T-cell (primary cell): ENCODE data around the gene MMP20. TPM values are rescaled to one million over a fixed set of nuclear protein-coding genes. Genes with fewer than 3 reads are reported as not detected.

ENCODE experiments used
- ATAC-seq, 4 experiments: fragments of 200-7000 bp in 3 of 4; fragments of 150-1000 bp in 1 of 4; cut with Tn5 transposase; replicated peaks in 1 of 4; 1 replicate in 3 of 4; 2 replicates in 1 of 4; pipeline ENCODE4 v1.10.0; 2021; ENCODE audit warnings: moderate library complexity in 3 of 4, mild to moderate bottlenecking in 2 of 4, moderate number of reproducible peaks in 1 of 4
- CTCF ChIA-PET, 2 donors: fragments of 300-600 bp; sonication (Branson Sonifier 250); formaldehyde crosslinking; loops; one replicate each; lab custom pipeline; 2022; ENCODE audit warnings: antibody characterized with exemption in 2 of 2; lab: Charles Lee
- POLR2A ChIA-PET, 2 donors: fragments of 300-600 bp; sonication (Branson Sonifier 250); formaldehyde crosslinking; loops; one replicate each; lab custom pipeline; 2022; ENCODE audit warnings: antibody characterized with exemption in 2 of 2; lab: Charles Lee
- DNase-seq, 35 experiments: peaks; one replicate each; pipeline versions ENCODE4 v3.0.0 to v3.0.0-alpha.2; 2013 to 2023
- H3K27ac ChIP-seq: one replicate; pipeline ENCODE4 v1.5.1; 2013; ENCODE audit warnings: low read length
- H3K27me3 ChIP-seq, 2 experiments: replicated peaks in 1 of 2; 1 replicate in 1 of 2; 2 replicates in 1 of 2; pipeline versions ENCODE4 v1.6.1 to v1.7.0; 2013; ENCODE audit warnings: low read length in 1 of 2, mixed read lengths in 1 of 2; ENCODE audit not compliant: control insufficient read depth in 2 of 2, insufficient read depth in 2 of 2; ENCODE audit errors: extremely low read depth in 1 of 2
- H3K36me3 ChIP-seq, 2 donors: 1 replicate in 1 of 2; 2 replicates in 1 of 2; pipeline versions ENCODE4 v1.6.1 to v1.7.0; 2013; ENCODE audit warnings: low read length in 1 of 2; ENCODE audit not compliant: control insufficient read depth in 2 of 2, insufficient read depth in 1 of 2; ENCODE audit errors: extremely low read depth in 1 of 2
- H3K4me1 ChIP-seq, 2 experiments: 1 replicate in 1 of 2; 2 replicates in 1 of 2; pipeline versions ENCODE4 v1.6.1 to v1.7.0; 2013; ENCODE audit warnings: low read length in 2 of 2, mixed read lengths in 1 of 2; ENCODE audit not compliant: insufficient read depth in 2 of 2, control insufficient read depth in 1 of 2; ENCODE audit errors: extremely low read depth in 1 of 2
- H3K4me3 ChIP-seq, 2 donors: 1 replicate in 1 of 2; 2 replicates in 1 of 2; pipeline versions ENCODE4 v1.5.1 to v1.7.0; 2013; ENCODE audit warnings: mild to moderate bottlenecking in 2 of 2, low read length in 1 of 2, moderate library complexity in 1 of 2; ENCODE audit not compliant: control insufficient read depth in 1 of 2; ENCODE audit errors: extremely low read depth in 1 of 2
- H3K9me3 ChIP-seq: 2 replicates; pipeline ENCODE4 v1.7.0; 2013
- H3K27ac Mint-ChIP-seq, 2 donors: one replicate each; pipeline ENCODE4 v1.8.0; 2020 to 2021; ENCODE audit warnings: mild to moderate bottlenecking in 2 of 2, mixed read lengths in 2 of 2
- H3K27me3 Mint-ChIP-seq, 2 donors: one replicate each; pipeline ENCODE4 v1.8.0; 2021 to 2022; ENCODE audit warnings: mixed read lengths in 2 of 2
- H3K36me3 Mint-ChIP-seq: one replicate; pipeline ENCODE4 v1.8.0; 2021; ENCODE audit warnings: mixed read lengths
- H3K4me1 Mint-ChIP-seq, 3 donors: one replicate each; pipeline ENCODE4 v1.8.0; 2020 to 2022; ENCODE audit warnings: mixed read lengths in 3 of 3, mild to moderate bottlenecking in 1 of 3
- H3K4me3 Mint-ChIP-seq, 3 donors: one replicate each; pipeline ENCODE4 v1.8.0; 2020 to 2022; ENCODE audit warnings: mild to moderate bottlenecking in 3 of 3, mixed read lengths in 3 of 3, moderate library complexity in 3 of 3
- H3K9me3 Mint-ChIP-seq, 3 donors: one replicate each; pipeline ENCODE4 v1.8.0; 2020 to 2022; ENCODE audit warnings: mixed read lengths in 3 of 3
- WGBS: methylation state at CpG from one replicate; pipeline ENCODE4 v1.1.5; 2013; ENCODE audit warnings: missing lambda C conversion rate; ENCODE audit not compliant: insufficient coverage; 5-methylcytosine and 5-hydroxymethylcytosine counted together
- total RNA-seq, 35 experiments: library from RNA in 6 of 35; stranded (reverse) in 6 of 35; fragments of 120-200 nt in 1 of 35; gene quantifications; one replicate each; pipeline versions ENCODE4 v1.2.1 to v1.2.4 and lab custom pipeline; 2013 to 2026

The MMP20 gene
- total RNA-seq, 5 donors from 2014 or later (not counting 1 experiment from before 2014, with no cell fraction given) = not detected

DNA sequence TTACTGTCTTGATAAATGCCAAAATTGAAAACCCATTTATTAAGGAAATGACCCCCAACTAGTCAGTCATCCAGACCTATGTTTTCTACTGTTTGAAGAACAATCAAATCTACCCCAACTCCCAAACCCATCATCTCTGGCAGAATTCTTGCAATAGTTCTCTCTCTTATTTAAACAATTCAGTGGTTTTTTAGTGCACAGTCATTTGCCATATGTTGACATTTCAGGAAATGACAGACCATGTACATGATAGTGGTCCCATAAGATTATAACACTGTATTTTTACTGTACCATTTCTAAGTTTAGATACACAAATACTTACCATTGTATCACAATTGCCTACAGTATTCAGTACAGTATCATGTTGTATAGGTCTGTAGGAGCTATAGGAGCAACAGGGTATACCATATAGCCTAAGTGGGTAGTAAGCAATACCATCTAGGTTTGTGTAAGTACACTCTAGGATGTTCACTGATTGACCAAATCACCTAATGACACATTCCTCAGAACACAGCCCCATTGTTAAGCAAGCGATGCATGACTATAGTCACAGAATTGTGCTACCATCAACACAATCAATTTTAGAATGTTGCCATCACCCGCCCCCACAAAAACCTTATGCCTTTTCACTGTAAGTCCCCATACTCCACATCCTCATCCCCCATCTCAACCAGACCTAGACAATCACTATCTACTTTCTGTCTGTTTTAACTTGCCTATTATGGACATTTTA, 41.8 kb downstream of the MMP20 start:
- ATAC-seq (no peak), DNase-seq (no peak)
- Histone ChIP-seq H3K9me3 (no peaks in the 10 kb centered on the region), H3K4me1 (no peaks in the 10 kb centered on the region), H3K27ac (no peak overlapping the region), H3K36me3 (no peaks in the 10 kb centered on the region), H3K27me3 (no peaks in the 10 kb centered on the region), H3K4me3 (no peak overlapping the region)
- ChIA-PET POLR2A (no interaction called here), CTCF (no interaction called here)
- 95% methylated on average over 2 of the region's 2 CpGs for WGBS
- no peaks in the 10 kb centered on the region for H3K27me3 Mint-ChIP-seq
- H3K4me3 Mint-ChIP-seq = no peak overlapping the region
- H3K9me3 Mint-ChIP-seq = peaks cover 0 to 6% (median 6%) of the 10 kb centered on the region in 3 donors
- no peaks in the 10 kb centered on the region for H3K36me3 Mint-ChIP-seq
- no peak overlapping the region for H3K27ac Mint-ChIP-seq
- peaks cover 0 to 3% (median 0%) of the 10 kb centered on the region in 3 donors for H3K4me1 Mint-ChIP-seq

DNA sequence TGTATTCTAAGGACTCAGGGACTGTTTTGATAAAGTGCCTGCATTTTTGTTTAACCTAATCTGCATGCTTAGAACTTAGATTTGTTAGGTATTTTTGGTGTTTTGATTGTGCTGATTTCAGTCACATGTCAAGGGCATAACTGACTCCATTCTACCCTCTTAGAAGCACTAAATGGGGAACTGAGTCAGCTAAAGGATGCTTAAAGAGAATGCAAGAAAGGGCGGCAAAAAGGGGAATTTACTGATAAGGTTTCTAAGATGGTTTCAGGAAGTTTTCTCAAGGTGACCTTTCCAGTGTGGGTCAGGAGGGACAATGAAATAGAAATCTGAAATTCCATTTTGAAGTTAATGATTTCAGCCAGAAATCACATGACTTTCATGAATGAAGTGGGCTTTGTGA, 43.0 kb downstream of the MMP20 start:
- Mint-ChIP-seq H3K27ac (no peak overlapping the region), H3K36me3 (no peaks in the 10 kb centered on the region), H3K4me3 (no peak overlapping the region), H3K4me1 (peaks cover 7 to 11% (median 8%) of the 10 kb centered on the region in 3 donors), H3K9me3 (peaks cover 0 to 6% (median 5%) of the 10 kb centered on the region in 3 donors), H3K27me3 (no peaks in the 10 kb centered on the region)
- Histone ChIP-seq H3K4me1 (peaks cover 3 to 5% of the 10 kb centered on the region in 2 experiments), H3K36me3 (no peaks in the 10 kb centered on the region), H3K9me3 (no peaks in the 10 kb centered on the region), H3K27ac (no peak overlapping the region), H3K27me3 (no peaks in the 10 kb centered on the region), H3K4me3 (no peak overlapping the region)
- CTCF ChIA-PET = no interaction called here
- 86% methylated on average over 1 of the region's 1 CpG for WGBS
- POLR2A ChIA-PET = no interaction called here
- ATAC-seq (no peak), DNase-seq (no peak)

DNA sequence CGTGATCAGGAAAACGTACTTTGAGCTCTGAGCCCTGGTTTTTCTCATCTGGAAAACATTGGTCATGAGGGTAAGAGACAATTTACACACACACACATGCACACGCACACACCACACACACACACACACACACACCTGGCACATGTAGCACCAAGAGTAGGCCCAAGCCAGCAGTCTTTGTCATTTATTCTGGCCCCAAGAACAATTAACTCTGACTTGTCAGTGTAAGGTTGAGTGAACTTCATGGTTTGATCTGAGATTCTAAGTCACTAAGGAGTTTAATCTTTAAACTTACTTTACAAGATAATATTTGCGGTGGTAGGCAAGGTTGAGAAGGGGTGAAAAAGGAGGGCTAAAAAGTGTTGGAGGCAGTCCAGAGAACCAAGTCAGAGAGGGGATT, 44.1 kb downstream of the MMP20 start:
- H3K27ac Mint-ChIP-seq = no peak overlapping the region
- ChIA-PET POLR2A (no interaction called here), CTCF (no interaction called here)
- no peak for ATAC-seq
- H3K36me3 ChIP-seq = no peaks in the 10 kb centered on the region
- no peaks in the 10 kb centered on the region for H3K27me3 ChIP-seq
- peaks cover 17 to 21% (median 18%) of the 10 kb centered on the region in 3 donors for H3K4me1 Mint-ChIP-seq
- H3K9me3 ChIP-seq = no peaks in the 10 kb centered on the region
- H3K4me1 ChIP-seq = peaks cover 3 to 15% of the 10 kb centered on the region in 2 experiments
- no peaks in the 10 kb centered on the region for H3K27me3 Mint-ChIP-seq
- DNase-seq = no peak
- H3K4me3 ChIP-seq = no peak overlapping the region
- H3K9me3 Mint-ChIP-seq = peaks cover 0 to 10% (median 6%) of the 10 kb centered on the region in 3 donors
- no peak overlapping the region for H3K4me3 Mint-ChIP-seq
- WGBS = no CpG with 5 or more reads among the region's 4 CpGs
- H3K36me3 Mint-ChIP-seq = no peaks in the 10 kb centered on the region
- H3K27ac ChIP-seq = no peak overlapping the region

GRCh38 chr11:102580185-102580951, 44.8 kb downstream of the MMP20 start:
- no CpG with 5 or more reads among the region's 3 CpGs for WGBS
- no peaks in the 10 kb centered on the region for H3K27me3 Mint-ChIP-seq
- peaks cover 3 to 18% of the 10 kb centered on the region in 2 experiments for H3K4me1 ChIP-seq
- H3K4me3 Mint-ChIP-seq = no peak overlapping the region
- POLR2A ChIA-PET = no interaction called here
- H3K36me3 Mint-ChIP-seq = no peaks in the 10 kb centered on the region
- DNase-seq (no peak), ATAC-seq (no peak)
- H3K27ac ChIP-seq = no peak overlapping the region
- peak overlapping the region in 1 of 2 donors; percentile 57 for H3K27ac Mint-ChIP-seq
- H3K27me3 ChIP-seq = no peaks in the 10 kb centered on the region
- no peaks in the 10 kb centered on the region for H3K9me3 ChIP-seq
- no peak overlapping the region for H3K4me3 ChIP-seq
- peaks cover 22 to 27% (median 24%) of the 10 kb centered on the region in 3 donors for H3K4me1 Mint-ChIP-seq
- CTCF ChIA-PET = no interaction called here
- no peaks in the 10 kb centered on the region for H3K36me3 ChIP-seq
- H3K9me3 Mint-ChIP-seq = peaks cover 0 to 13% (median 6%) of the 10 kb centered on the region in 3 donors

DNA sequence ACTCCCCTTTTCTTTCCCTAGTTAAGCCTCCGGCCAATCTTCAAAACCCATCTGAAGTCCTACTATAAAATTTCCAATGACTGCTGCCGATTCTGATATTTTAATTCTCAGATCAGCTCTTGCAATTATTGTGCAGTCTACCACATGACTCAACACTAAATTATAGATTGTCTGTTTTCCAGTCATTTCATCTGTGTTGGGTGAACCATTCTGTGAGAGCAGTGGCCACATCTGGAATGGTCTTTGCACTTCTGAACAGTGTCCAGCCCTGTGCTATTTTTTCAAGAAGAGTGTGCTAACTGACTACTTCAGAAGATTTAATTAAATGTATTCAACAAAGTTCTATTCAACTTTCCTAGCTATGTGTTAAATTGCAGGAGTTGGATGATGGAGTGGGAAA, 47.4 kb downstream of the MMP20 start:
- no peak for DNase-seq
- no peaks in the 10 kb centered on the region for H3K36me3 ChIP-seq
- POLR2A ChIA-PET = interaction anchor here in 1 of 2 donors (0.8 kb wide), 1 partner anchor 16 kb away, joined by 3 read pairs; no protein-coding TSS in a partner anchor
- H3K4me1 ChIP-seq = peaks cover 3 to 18% of the 10 kb centered on the region in 2 experiments
- Mint-ChIP-seq H3K4me1 (peaks cover 22 to 27% (median 24%) of the 10 kb centered on the region in 3 donors), H3K27ac (peak overlapping the region in 1 of 2 donors; percentile 63), H3K36me3 (no peaks in the 10 kb centered on the region), H3K27me3 (no peaks in the 10 kb centered on the region), H3K4me3 (peak overlapping the region in 1 of 3 donors; percentile 18), H3K9me3 (peaks cover 0 to 7% (median 2%) of the 10 kb centered on the region in 3 donors)
- ATAC-seq = no peak
- H3K9me3 ChIP-seq = no peaks in the 10 kb centered on the region
- H3K4me3 ChIP-seq = no peak overlapping the region
- no peak overlapping the region for H3K27ac ChIP-seq
- 100% methylated on average over 1 of the region's 2 CpGs for WGBS
- H3K27me3 ChIP-seq = no peaks in the 10 kb centered on the region
- CTCF ChIA-PET = interaction anchor here (0.6 to 1.3 kb wide), 2 partner anchors 235 to 360 kb away, joined by 3 read pairs; no protein-coding TSS in a partner anchor

DNA sequence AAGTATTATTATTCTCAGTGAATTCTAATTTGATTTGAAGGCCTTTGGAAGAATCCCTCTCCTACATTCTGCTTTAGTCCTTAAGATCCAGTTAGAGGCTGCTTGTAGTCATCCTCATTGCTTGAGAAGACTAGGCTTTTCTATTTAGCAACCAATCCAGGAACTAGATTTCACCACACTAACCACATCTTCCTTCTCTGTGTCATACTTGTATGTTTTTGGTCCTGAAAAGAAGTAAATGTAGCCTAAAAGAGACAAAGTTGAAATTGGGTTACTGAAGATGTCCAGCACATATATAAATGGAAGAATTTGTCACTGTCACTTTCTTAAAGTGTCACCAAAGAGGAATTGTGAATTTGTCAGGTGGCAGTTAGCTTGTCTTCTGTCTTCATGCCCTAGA, 48.0 kb downstream of the MMP20 start:
- Histone ChIP-seq H3K4me3 (no peak overlapping the region), H3K9me3 (no peaks in the 10 kb centered on the region), H3K27ac (no peak overlapping the region), H3K36me3 (no peaks in the 10 kb centered on the region), H3K4me1 (peaks cover 3 to 18% of the 10 kb centered on the region in 2 experiments), H3K27me3 (no peaks in the 10 kb centered on the region)
- peak overlapping the region in 1 of 3 donors; percentile 18 for H3K4me3 Mint-ChIP-seq
- peaks cover 0 to 7% (median 2%) of the 10 kb centered on the region in 3 donors for H3K9me3 Mint-ChIP-seq
- no peaks in the 10 kb centered on the region for H3K36me3 Mint-ChIP-seq
- H3K27me3 Mint-ChIP-seq = no peaks in the 10 kb centered on the region
- H3K4me1 Mint-ChIP-seq = peaks cover 22 to 27% (median 24%) of the 10 kb centered on the region in 3 donors
- H3K27ac Mint-ChIP-seq = peak overlapping the region; percentile 47 to 63
- DNase-seq (peak in 1 of 35 experiments; percentile 31), ATAC-seq (peak; percentile 43 to 78 (median 68))
- ChIA-PET POLR2A (interaction anchor here in 1 of 2 donors (0.8 kb wide), 1 partner anchor 31 kb away, joined by 3 read pairs; no protein-coding TSS in a partner anchor), CTCF (interaction anchor here (0.6 to 1.3 kb wide), 2 partner anchors 235 to 360 kb away, joined by 3 read pairs; no protein-coding TSS in a partner anchor)
